Suprapubic skin (tissue), 4 donors: Measurements from ENCODE around the gene SH3GLB2.

Experiments used
- POLR2A ChIP-seq, 2 donors: fragments of 450-650 bp; IDR thresholded peaks; one replicate each; pipeline ENCODE4 v1.6.1; 2017; ENCODE audit warnings: antibody characterized with exemption in 2 of 2, mild to moderate bottlenecking in 2 of 2, moderate library complexity in 2 of 2
- POLR2AphosphoS5 ChIP-seq, 3 donors: sonication (generic); formaldehyde crosslinking; IDR thresholded peaks; one replicate each; pipeline ENCODE4 v1.6.1; 2017; ENCODE audit warnings: antibody characterized with exemption in 3 of 3
- TF ChIP-seq, protein P1 (sequence below), 2 donors: fragments of 200-600 bp in 1 of 2; fragments of 450-650 bp in 1 of 2; sonication (generic) in 1 of 2; IDR thresholded peaks; one replicate each; pipeline ENCODE4 v1.5.1; 2016 to 2019; ENCODE audit warnings: antibody characterized with exemption in 2 of 2, mild to moderate bottlenecking in 1 of 2, moderate library complexity in 1 of 2

DNA sequence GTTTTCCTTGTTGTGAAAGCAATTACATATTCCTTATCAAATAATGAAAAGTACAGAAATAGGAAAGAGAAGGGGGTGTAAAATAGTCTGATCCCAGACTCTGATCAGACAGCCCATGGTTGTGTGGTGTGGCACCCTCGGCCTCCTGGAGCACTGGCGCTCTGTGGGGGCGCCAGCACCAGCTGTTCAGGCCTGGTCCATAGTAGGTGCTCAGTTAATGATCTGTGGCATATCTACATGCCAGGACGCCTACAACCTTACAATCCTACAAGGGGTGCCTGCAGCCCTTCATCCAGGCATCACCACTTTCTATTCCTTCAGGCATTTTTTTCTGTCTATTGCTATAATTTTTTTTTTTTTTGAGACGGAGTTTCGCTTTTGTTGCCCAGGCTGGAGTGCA, 24.9 kb upstream of the SH3GLB2 start:
- TF ChIP-seq, protein P1, sequence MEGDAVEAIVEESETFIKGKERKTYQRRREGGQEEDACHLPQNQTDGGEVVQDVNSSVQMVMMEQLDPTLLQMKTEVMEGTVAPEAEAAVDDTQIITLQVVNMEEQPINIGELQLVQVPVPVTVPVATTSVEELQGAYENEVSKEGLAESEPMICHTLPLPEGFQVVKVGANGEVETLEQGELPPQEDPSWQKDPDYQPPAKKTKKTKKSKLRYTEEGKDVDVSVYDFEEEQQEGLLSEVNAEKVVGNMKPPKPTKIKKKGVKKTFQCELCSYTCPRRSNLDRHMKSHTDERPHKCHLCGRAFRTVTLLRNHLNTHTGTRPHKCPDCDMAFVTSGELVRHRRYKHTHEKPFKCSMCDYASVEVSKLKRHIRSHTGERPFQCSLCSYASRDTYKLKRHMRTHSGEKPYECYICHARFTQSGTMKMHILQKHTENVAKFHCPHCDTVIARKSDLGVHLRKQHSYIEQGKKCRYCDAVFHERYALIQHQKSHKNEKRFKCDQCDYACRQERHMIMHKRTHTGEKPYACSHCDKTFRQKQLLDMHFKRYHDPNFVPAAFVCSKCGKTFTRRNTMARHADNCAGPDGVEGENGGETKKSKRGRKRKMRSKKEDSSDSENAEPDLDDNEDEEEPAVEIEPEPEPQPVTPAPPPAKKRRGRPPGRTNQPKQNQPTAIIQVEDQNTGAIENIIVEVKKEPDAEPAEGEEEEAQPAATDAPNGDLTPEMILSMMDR (IDR thresholded peaks at IDR 0.05): no peak
- TF ChIP-seq POLR2A (IDR thresholded peaks at IDR 0.05): no peak
- no peak for TF ChIP-seq POLR2AphosphoS5 (IDR thresholded peaks at IDR 0.05)
